Measurements from ENCODE around the gene ZNF646.

ZNF646 gene

GRCh38 chr16:31110106-31111034 lies 36.1 kb downstream of the ZNF646 start:
- no peak for DNase-seq

- DNase-seq: no peak
Observed at GRCh38 chr16:31111881-31112466, 37.8 kb downstream of the ZNF646 start.

GRCh38 chr16:31112711-31113110 lies 38.5 kb downstream of the ZNF646 start:
- DNase-seq: no peak

- DNase-seq: no peak
Observed at GRCh38 chr16:31113121-31114120, 39.2 kb downstream of the ZNF646 start.

- DNase-seq: no peak
Observed at GRCh38 chr16:31114468-31114867, 40.2 kb downstream of the ZNF646 start.

- DNase-seq: peak; percentile 98
Observed at GRCh38 chr16:31117384-31118222, 43.4 kb downstream of the ZNF646 start, which contains the start of gene KAT8. Gene KAT8, plus strand, starts transcription at chr16:31117664. Its CDS starts 18 bp downstream, at chr16:31117682.

- DNase-seq: no peak
Observed at GRCh38 chr16:31118223-31119155, 44.3 kb downstream of the ZNF646 start.

GRCh38 chr16:31120129-31120528 lies 45.9 kb downstream of the ZNF646 start:
- no peak for DNase-seq

GRCh38 chr16:31125844-31126243 lies 51.6 kb downstream of the ZNF646 start:
- DNase-seq: no peak

- no peak for DNase-seq
Observed at GRCh38 chr16:31127182-31127581, 53.0 kb downstream of the ZNF646 start.

- peak; percentile 33 for DNase-seq
Observed at GRCh38 chr16:31128711-31129567, 54.7 kb downstream of the ZNF646 start.

- DNase-seq: no peak
Observed at GRCh38 chr16:31129568-31130335, 55.5 kb downstream of the ZNF646 start.

GRCh38 chr16:31130336-31130891 lies 56.2 kb downstream of the ZNF646 start:
- DNase-seq: no peak

- no peak for DNase-seq
Observed at GRCh38 chr16:31130899-31131298, 56.7 kb downstream of the ZNF646 start.

GRCh38 chr16:31131416-31131815 lies 57.2 kb downstream of the ZNF646 start:
- no peak for DNase-seq

GRCh38 chr16:31131841-31132271 lies 57.6 kb downstream of the ZNF646 start:
- no peak for DNase-seq

- no peak for DNase-seq
Observed at GRCh38 chr16:31132303-31132979, 58.2 kb downstream of the ZNF646 start.

- DNase-seq: no peak
Observed at GRCh38 chr16:31133046-31133501, 58.9 kb downstream of the ZNF646 start.
